Osteocyte (in vitro differentiated cells): ENCODE data around the gene E2F6. TPM values are rescaled to one million over a fixed set of nuclear protein-coding genes. Genes with fewer than 3 reads are reported as not detected.

ENCODE experiments used
- DNase-seq: peaks from one replicate; pipeline ENCODE4 v3.0.0; 2021; ENCODE audit warnings: mixed read lengths; ENCODE audit not compliant: unreplicated experiment; ENCODE audit errors: extremely low spot score
- H3K27ac Mint-ChIP-seq: one replicate; pipeline ENCODE4 v1.8.0; 2021; ENCODE audit warnings: mild to moderate bottlenecking, mixed read lengths; ENCODE audit not compliant: unreplicated experiment
- H3K27me3 Mint-ChIP-seq: one replicate; pipeline ENCODE4 v1.8.0; 2021; ENCODE audit warnings: mixed read lengths; ENCODE audit not compliant: unreplicated experiment
- H3K36me3 Mint-ChIP-seq: one replicate; pipeline ENCODE4 v1.8.0; 2021; ENCODE audit warnings: mixed read lengths; ENCODE audit not compliant: unreplicated experiment
- H3K4me1 Mint-ChIP-seq: one replicate; pipeline ENCODE4 v1.8.0; 2021; ENCODE audit warnings: mixed read lengths; ENCODE audit not compliant: unreplicated experiment
- H3K4me3 Mint-ChIP-seq: one replicate; pipeline ENCODE4 v1.8.0; 2021; ENCODE audit warnings: mild to moderate bottlenecking, moderate library complexity, mixed read lengths; ENCODE audit not compliant: unreplicated experiment
- H3K9me3 Mint-ChIP-seq: one replicate; pipeline ENCODE4 v1.8.0; 2021; ENCODE audit warnings: mixed read lengths; ENCODE audit not compliant: unreplicated experiment
- CTCF ChIP-seq: fragments of 200-600 bp; sonication (generic); IDR thresholded peaks from 2 replicates; pipeline ENCODE4 v1.5.0; 2021; ENCODE audit warnings: antibody characterized with exemption, mild to moderate bottlenecking, moderate library complexity
- total RNA-seq: library from RNA; stranded (reverse); gene quantifications from 2 replicates; pipeline ENCODE4 v1.2.1, GENCODE V29; 2021

The E2F6 gene
- total RNA-seq, 1 donor from 2014 or later = 14.8 TPM

GRCh38 chr2:11396467-11397445 lies 69.2 kb downstream of the E2F6 start:
- no peak overlapping the region for H3K4me3 Mint-ChIP-seq
- H3K27me3 Mint-ChIP-seq = no peaks in the 10 kb centered on the region
- DNase-seq = no peak
- H3K4me1 Mint-ChIP-seq = peaks cover 25% of the 10 kb centered on the region
- H3K36me3 Mint-ChIP-seq = no peaks in the 10 kb centered on the region
- no peak overlapping the region for H3K27ac Mint-ChIP-seq
- TF ChIP-seq CTCF = no peak
- H3K9me3 Mint-ChIP-seq = no peaks in the 10 kb centered on the region

- Mint-ChIP-seq H3K4me3 (no peak overlapping the region), H3K9me3 (no peaks in the 10 kb centered on the region), H3K27me3 (no peaks in the 10 kb centered on the region), H3K36me3 (no peaks in the 10 kb centered on the region), H3K27ac (no peak overlapping the region), H3K4me1 (peaks cover 33% of the 10 kb centered on the region)
- TF ChIP-seq CTCF = no peak
- DNase-seq = no peak
Observed at GRCh38 chr2:11396021-11396420, 69.9 kb downstream of the E2F6 start.

GRCh38 chr2:11395389-11395788 lies 70.6 kb downstream of the E2F6 start:
- Mint-ChIP-seq H3K36me3 (no peaks in the 10 kb centered on the region), H3K27ac (no peak overlapping the region), H3K4me3 (no peak overlapping the region), H3K27me3 (no peaks in the 10 kb centered on the region), H3K9me3 (no peaks in the 10 kb centered on the region), H3K4me1 (peaks cover 35% of the 10 kb centered on the region)
- DNase-seq = no peak
- no peak for TF ChIP-seq CTCF

Other genes with a start within 250 kb of the E2F6 start
- gene ROCK2, start 121.5 kb downstream of the E2F6 start, total RNA-seq = 49.6 and 56.4 TPM in 2 replicates
- gene GREB1, start 67.9 kb upstream of the E2F6 start, total RNA-seq = 0.54 and 0.55 TPM in 2 replicates
- gene NTSR2, start 204.0 kb upstream of the E2F6 start, total RNA-seq = not detected in 2 replicates